H9 (cell line): ENCODE results near the gene ZNF599. TPM values are rescaled to one million over a fixed set of nuclear protein-coding genes. Genes with fewer than 3 reads are reported as not detected.

ENCODE experiments used
- DNase-seq: peaks from one replicate; pipeline ENCODE4 v3.0.0-alpha.2; 2017
- H2AFZ ChIP-seq: one replicate; pipeline ENCODE4 v1.6.1; 2013; ENCODE audit warnings: mild to moderate bottlenecking, low read length, control low read depth, moderate library complexity
- H2AK5ac ChIP-seq: 2 replicates; pipeline ENCODE4 v1.6.1; 2013; ENCODE audit warnings: low read length, control low read depth, mixed read lengths; ENCODE audit not compliant: insufficient read length
- H2BK120ac ChIP-seq: one replicate; pipeline ENCODE4 v1.6.1; 2013; ENCODE audit warnings: low read depth, mild to moderate bottlenecking, low read length, control low read depth, inconsistent platforms; ENCODE audit not compliant: poor library complexity, severe bottlenecking
- H2BK12ac ChIP-seq: 2 replicates; pipeline ENCODE4 v1.6.1; 2013; ENCODE audit warnings: low read length, control low read depth, mixed read lengths, low read depth; ENCODE audit not compliant: insufficient read length
- H2BK15ac ChIP-seq: 2 replicates; pipeline ENCODE4 v1.6.1; 2013; ENCODE audit warnings: low read depth, low read length, control low read depth
- H2BK20ac ChIP-seq: one replicate; pipeline ENCODE4 v1.6.1; 2013; ENCODE audit warnings: low read depth, mild to moderate bottlenecking, low read length, control low read depth, inconsistent platforms; ENCODE audit not compliant: poor library complexity, severe bottlenecking
- H2BK5ac ChIP-seq: 2 replicates; pipeline ENCODE4 v1.6.1; 2013; ENCODE audit warnings: low read length, control low read depth, mixed read lengths; ENCODE audit not compliant: insufficient read length
- H3K14ac ChIP-seq: 2 replicates; pipeline ENCODE4 v1.6.1; 2013; ENCODE audit warnings: low read length, control low read depth; ENCODE audit not compliant: insufficient read depth
- H3K18ac ChIP-seq: 2 replicates; pipeline ENCODE4 v1.6.1; 2013; ENCODE audit warnings: low read depth, mild to moderate bottlenecking, mixed read lengths, low read length, control low read depth; ENCODE audit not compliant: insufficient read length
- H3K23ac ChIP-seq: 2 replicates; pipeline ENCODE4 v1.6.1; 2013; ENCODE audit warnings: low read length, control low read depth, mixed read lengths, low read depth; ENCODE audit not compliant: insufficient read length
- H3K23me2 ChIP-seq: 2 replicates; pipeline ENCODE4 v1.6.1; 2013; ENCODE audit warnings: low read depth, mild to moderate bottlenecking, mixed read lengths, low read length, control low read depth; ENCODE audit not compliant: insufficient read length, poor library complexity, severe bottlenecking
- H3K27ac ChIP-seq: 2 replicates; pipeline ENCODE4 v1.5.1; 2013; ENCODE audit warnings: low read length, control low read depth, mixed read lengths, low read depth; ENCODE audit not compliant: insufficient read length
- H3K27me3 ChIP-seq: 2 replicates; pipeline ENCODE4 v1.6.1; 2013; ENCODE audit warnings: low read length, control low read depth, inconsistent platforms; ENCODE audit not compliant: insufficient read depth
- H3K4ac ChIP-seq: 2 replicates; pipeline ENCODE4 v1.6.1; 2013; ENCODE audit warnings: low read depth, mild to moderate bottlenecking, control low read depth, inconsistent platforms, low read length, moderate library complexity
- H3K4me1 ChIP-seq: 2 replicates; pipeline ENCODE4 v1.6.1; 2013; ENCODE audit warnings: low read length, control low read depth, inconsistent platforms; ENCODE audit not compliant: insufficient read depth
- H3K4me2 ChIP-seq: 2 replicates; pipeline ENCODE4 v1.6.1; 2013; ENCODE audit warnings: low read length, control low read depth, mixed read lengths; ENCODE audit not compliant: insufficient read length, insufficient read depth
- H3K56ac ChIP-seq: 2 replicates; pipeline ENCODE4 v1.6.1; 2013; ENCODE audit warnings: low read depth, mild to moderate bottlenecking, mixed read lengths, low read length, control low read depth; ENCODE audit not compliant: insufficient read length
- H3K79me1 ChIP-seq: 2 replicates; pipeline ENCODE4 v1.6.1; 2013; ENCODE audit warnings: low read depth, mild to moderate bottlenecking, moderate library complexity, low read length, control low read depth, inconsistent platforms; ENCODE audit not compliant: insufficient read depth, poor library complexity, severe bottlenecking
- H3K79me2 ChIP-seq: 2 replicates; pipeline ENCODE4 v1.6.1; 2013; ENCODE audit warnings: low read length, control low read depth, inconsistent platforms; ENCODE audit not compliant: insufficient read depth
- H3K9ac ChIP-seq: 2 replicates; pipeline ENCODE4 v1.6.1; 2013; ENCODE audit warnings: low read length, control low read depth, mixed read lengths; ENCODE audit not compliant: insufficient read length; ENCODE audit errors: extremely low read depth
- H3K9me3 ChIP-seq: one replicate; pipeline ENCODE4 v1.6.1; 2013; ENCODE audit warnings: low read depth, low read length, inconsistent platforms; ENCODE audit not compliant: control insufficient read depth
- H3T11ph ChIP-seq: one replicate; pipeline ENCODE4 v1.6.1; 2013; ENCODE audit warnings: mild to moderate bottlenecking, low read length, control low read depth, inconsistent platforms
- H4K20me1 ChIP-seq: one replicate; pipeline ENCODE4 v1.6.1; 2013; ENCODE audit not compliant: control insufficient read depth, insufficient read length, insufficient read depth
- H4K5ac ChIP-seq: 2 replicates; pipeline ENCODE4 v1.6.1; 2013; ENCODE audit warnings: low read depth, mild to moderate bottlenecking, mixed read lengths, low read length, control low read depth; ENCODE audit not compliant: insufficient read length
- H4K8ac ChIP-seq: replicated peaks from 2 replicates; pipeline ENCODE4 v1.6.1; 2013; ENCODE audit warnings: low read length, control low read depth, mixed read lengths, low read depth; ENCODE audit not compliant: insufficient read length
- H4K91ac ChIP-seq: 2 replicates; pipeline ENCODE4 v1.6.1; 2013; ENCODE audit warnings: low read depth, mild to moderate bottlenecking, moderate library complexity, mixed read lengths, low read length, control low read depth; ENCODE audit not compliant: insufficient read length
- H3K27ac Mint-ChIP-seq, 3 experiments: 2 replicates in 2 of 3; 3 replicates in 1 of 3; pipeline ENCODE4 v1.8.0; 2020 to 2021; ENCODE audit warnings: mixed read lengths in 3 of 3, mild to moderate bottlenecking in 1 of 3, moderate library complexity in 1 of 3
- H3K27me3 Mint-ChIP-seq: 2 replicates; pipeline ENCODE4 v1.8.0; 2021; ENCODE audit warnings: low read depth, mild to moderate bottlenecking, moderate library complexity, mixed read lengths
- H3K36me3 Mint-ChIP-seq, 3 experiments: 2 replicates in 2 of 3; 3 replicates in 1 of 3; pipeline ENCODE4 v1.8.0; 2020 to 2021; ENCODE audit warnings: low read depth in 3 of 3, mixed read lengths in 3 of 3; ENCODE audit not compliant: insufficient read depth in 1 of 3
- H3K4me1 Mint-ChIP-seq, 2 experiments: 2 replicates each; pipeline ENCODE4 v1.8.0; 2020; ENCODE audit warnings: mixed read lengths in 2 of 2
- H3K4me3 Mint-ChIP-seq, 2 experiments: 2 replicates in 1 of 2; 3 replicates in 1 of 2; pipeline ENCODE4 v1.8.0; 2020 to 2021; ENCODE audit warnings: mild to moderate bottlenecking in 2 of 2, mixed read lengths in 2 of 2, moderate library complexity in 1 of 2
- H3K9me3 Mint-ChIP-seq, 2 experiments: 2 replicates in 1 of 2; 3 replicates in 1 of 2; pipeline ENCODE4 v1.8.0; 2020; ENCODE audit warnings: mild to moderate bottlenecking in 2 of 2, mixed read lengths in 2 of 2, moderate library complexity in 1 of 2
- WGBS: extraction: QIAGEN DNeasy Blood & Tissue Kit; methylation state at CpG from one replicate; pipeline ENCODE4 v1.1.7; 2013; ENCODE audit warnings: missing lambda C conversion rate, low lambda C conversion rate, mixed read lengths; ENCODE audit not compliant: insufficient read length; ENCODE audit errors: extremely low coverage; 5-methylcytosine and 5-hydroxymethylcytosine counted together
- total RNA-seq: library from RNA; stranded (reverse); gene quantifications from 2 replicates; pipeline ENCODE4 v1.2.1, GENCODE V29; 2021
- TF ChIP-seq, protein P1 (sequence below): fragments of 200-600 bp; sonication (generic); conservative IDR thresholded peaks from 3 replicates; pipeline ENCODE4 v1.8.0; 2021; ENCODE audit warnings: antibody characterized with exemption, mild to moderate bottlenecking

The ZNF599 gene
- total RNA-seq, 1 experiment from 2014 or later: 3.9 TPM

DNA sequence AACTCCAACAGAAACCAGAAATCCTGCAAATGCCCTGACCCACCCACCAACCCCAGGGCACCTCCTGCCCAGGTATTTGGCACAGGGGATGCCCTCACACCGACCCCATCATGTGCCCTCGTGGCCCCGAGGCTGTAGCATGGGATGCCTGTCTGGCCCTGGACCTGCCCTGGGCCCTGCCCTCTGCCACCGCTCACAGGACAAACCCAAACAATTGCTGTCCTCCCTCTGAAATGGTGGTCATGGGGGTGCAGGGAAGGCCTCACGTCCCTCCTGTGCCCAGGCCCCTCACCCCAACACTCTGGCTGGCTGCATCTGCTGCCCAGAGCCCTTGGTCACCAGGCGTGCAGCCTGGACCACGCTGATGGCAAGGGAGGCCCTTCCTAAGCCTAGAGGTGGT lies 41.1 kb downstream of the ZNF599 start:
- peaks cover 0 to 11% (median 8%) of the 10 kb centered on the region in 3 experiments; a peak in 4 of 7 replicates for H3K36me3 Mint-ChIP-seq
- H4K20me1 ChIP-seq: no peaks in the 10 kb centered on the region
- H3K23ac ChIP-seq: no peak overlapping the region
- no peak overlapping the region for H4K5ac ChIP-seq
- H3K9me3 Mint-ChIP-seq: peaks cover 8 to 23% of the 10 kb centered on the region in 2 experiments
- H3K9me3 ChIP-seq: no peaks in the 10 kb centered on the region
- no peak overlapping the region for H2BK120ac ChIP-seq
- TF ChIP-seq, protein P1, sequence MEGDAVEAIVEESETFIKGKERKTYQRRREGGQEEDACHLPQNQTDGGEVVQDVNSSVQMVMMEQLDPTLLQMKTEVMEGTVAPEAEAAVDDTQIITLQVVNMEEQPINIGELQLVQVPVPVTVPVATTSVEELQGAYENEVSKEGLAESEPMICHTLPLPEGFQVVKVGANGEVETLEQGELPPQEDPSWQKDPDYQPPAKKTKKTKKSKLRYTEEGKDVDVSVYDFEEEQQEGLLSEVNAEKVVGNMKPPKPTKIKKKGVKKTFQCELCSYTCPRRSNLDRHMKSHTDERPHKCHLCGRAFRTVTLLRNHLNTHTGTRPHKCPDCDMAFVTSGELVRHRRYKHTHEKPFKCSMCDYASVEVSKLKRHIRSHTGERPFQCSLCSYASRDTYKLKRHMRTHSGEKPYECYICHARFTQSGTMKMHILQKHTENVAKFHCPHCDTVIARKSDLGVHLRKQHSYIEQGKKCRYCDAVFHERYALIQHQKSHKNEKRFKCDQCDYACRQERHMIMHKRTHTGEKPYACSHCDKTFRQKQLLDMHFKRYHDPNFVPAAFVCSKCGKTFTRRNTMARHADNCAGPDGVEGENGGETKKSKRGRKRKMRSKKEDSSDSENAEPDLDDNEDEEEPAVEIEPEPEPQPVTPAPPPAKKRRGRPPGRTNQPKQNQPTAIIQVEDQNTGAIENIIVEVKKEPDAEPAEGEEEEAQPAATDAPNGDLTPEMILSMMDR: no peak
- no peak overlapping the region for H2BK5ac ChIP-seq
- H3K27me3 Mint-ChIP-seq: peaks cover 8% of the 10 kb centered on the region
- H3K79me2 ChIP-seq: no peaks in the 10 kb centered on the region
- H2AFZ ChIP-seq: no peak overlapping the region
- H2BK20ac ChIP-seq: no peak overlapping the region
- no peak overlapping the region for H4K8ac ChIP-seq
- no peak overlapping the region for H3K4ac ChIP-seq
- H3K56ac ChIP-seq: no peak overlapping the region
- peak overlapping the region in 1 of 2 experiments; percentile 73; a peak in 1 of 5 replicates for H3K4me3 Mint-ChIP-seq
- H3K14ac ChIP-seq: no peak overlapping the region
- H3K4me2 ChIP-seq: no peak overlapping the region
- no peaks in the 10 kb centered on the region for H3K27me3 ChIP-seq
- no peak overlapping the region for H2AK5ac ChIP-seq
- no CpG with 5 or more reads among the region's 7 CpGs for WGBS
- peaks cover 15 to 18% of the 10 kb centered on the region in 2 experiments; a peak in 3 of 4 replicates for H3K4me1 Mint-ChIP-seq
- no peak overlapping the region for H2BK12ac ChIP-seq
- H3K27ac ChIP-seq: no peak overlapping the region
- H3K23me2 ChIP-seq: peaks cover 11% of the 10 kb centered on the region
- no peaks in the 10 kb centered on the region for H3K79me1 ChIP-seq
- no peak overlapping the region for H3K18ac ChIP-seq
- H3K9ac ChIP-seq: no peak overlapping the region
- no peak overlapping the region for H3K27ac Mint-ChIP-seq
- no peak overlapping the region for H4K91ac ChIP-seq
- no peak for DNase-seq
- no peaks in the 10 kb centered on the region for H3K4me1 ChIP-seq
- H2BK15ac ChIP-seq: no peak overlapping the region
- H3T11ph ChIP-seq: no peak overlapping the region
